NB4 (cell line): ENCODE data around the gene MIDN.

Source experiments
- DNase-seq: peaks from one replicate; pipeline ENCODE4 v3.0.0; 2010; ENCODE audit warnings: low read depth
- H3K4me3 ChIP-seq: one replicate; pipeline ENCODE4 v1.5.1; 2011; ENCODE audit warnings: mild to moderate bottlenecking, low read depth, low read length, moderate library complexity
- CTCF ChIP-seq: IDR thresholded peaks from one replicate; pipeline ENCODE4 v1.5.1; 2012; ENCODE audit warnings: low read depth, low read length
- MAX ChIP-seq: IDR thresholded peaks from 2 replicates; pipeline ENCODE4 v1.6.1; 2011; ENCODE audit warnings: low read depth, low read length
- MYC ChIP-seq: IDR thresholded peaks from 2 replicates; pipeline ENCODE4 v1.6.1; 2011; ENCODE audit warnings: low read depth, low read length
- POLR2A ChIP-seq: IDR thresholded peaks from 2 replicates; pipeline ENCODE4 v1.6.1; 2011; ENCODE audit warnings: mild to moderate bottlenecking; ENCODE audit not compliant: insufficient read length; ENCODE audit errors: extremely low read depth

The MIDN gene

GRCh38 chr19:1270213-1270853 is 21.9 kb downstream of the MIDN start:
- DNase-seq = no peak
- TF ChIP-seq CTCF = no peak
- no peak for TF ChIP-seq MYC
- TF ChIP-seq MAX = no peak
- no peak for TF ChIP-seq POLR2A

GRCh38 chr19:1270854-1271527 is 22.6 kb downstream of the MIDN start:
- TF ChIP-seq CTCF = no peak
- TF ChIP-seq MYC = no peak
- no peak for TF ChIP-seq MAX
- TF ChIP-seq POLR2A = no peak
- DNase-seq = no peak
- H3K4me3 ChIP-seq = peak overlapping the region; percentile 95

More at GRCh38 chr19:1270213-1270853, 21.9 kb downstream of the MIDN start:
- H3K4me3 ChIP-seq = peak overlapping the region; percentile 95

- TF ChIP-seq POLR2A = no peak
- TF ChIP-seq MAX = no peak
- no peak for TF ChIP-seq CTCF
- no peak for TF ChIP-seq MYC
- H3K4me3 ChIP-seq = no peak overlapping the region
- DNase-seq = no peak
Measured at GRCh38 chr19:1271528-1272422, 23.4 kb downstream of the MIDN start.

- no peak overlapping the region for H3K4me3 ChIP-seq
- TF ChIP-seq MYC (no peak), CTCF (no peak), POLR2A (no peak), MAX (no peak)
- DNase-seq = no peak
Measured at GRCh38 chr19:1272423-1273262, 24.3 kb downstream of the MIDN start.

- TF ChIP-seq MAX (no peak), CTCF (no peak), MYC (no peak), POLR2A (no peak)
- H3K4me3 ChIP-seq = no peak overlapping the region
- no peak for DNase-seq
Measured at GRCh38 chr19:1273263-1274041, 25.1 kb downstream of the MIDN start.
